Lung (tissue), 12 donors: Measurements from ENCODE around the gene GTPBP1. TPM values are rescaled to one million over a fixed set of nuclear protein-coding genes. Genes with fewer than 3 reads are reported as not detected.
A peak's percentile ranks its signal among the peaks of the same experiment; 100 is the strongest.

Experiments
- ATAC-seq: fragments of 200-7000 bp; cut with Tn5 transposase; one replicate; pipeline ENCODE4 v1.9.1; 2020; ENCODE audit warnings: moderate number of reproducible peaks; ENCODE audit not compliant: insufficient read depth, low FRiP score
- DNase-seq, 3 donors: peaks; one replicate each; pipeline ENCODE4 v3.0.0-alpha.2; 2013 to 2017
- H3K27ac ChIP-seq, 2 donors: one replicate each; pipeline ENCODE4 v1.5.1; 2013; ENCODE audit warnings: mild to moderate bottlenecking in 2 of 2, moderate library complexity in 2 of 2, control low read depth in 1 of 2, inconsistent platforms in 1 of 2, low read depth in 1 of 2, low read length in 1 of 2
- H3K27me3 ChIP-seq, 3 donors: one replicate each; pipeline ENCODE4 v1.5.1; 2013; ENCODE audit warnings: low read length in 2 of 3; ENCODE audit not compliant: control insufficient read depth in 3 of 3, insufficient read depth in 3 of 3
- H3K36me3 ChIP-seq, 4 donors: one replicate each; pipeline ENCODE4 v1.5.1; 2013; ENCODE audit warnings: low read length in 4 of 4, mild to moderate bottlenecking in 1 of 4, moderate library complexity in 1 of 4; ENCODE audit not compliant: control insufficient read depth in 4 of 4, insufficient read depth in 4 of 4
- H3K4me1 ChIP-seq, 5 donors: one replicate each; pipeline ENCODE4 v1.5.1; 2013; ENCODE audit warnings: low read length in 5 of 5, mild to moderate bottlenecking in 2 of 5, moderate library complexity in 1 of 5; ENCODE audit not compliant: control insufficient read depth in 5 of 5, insufficient read depth in 5 of 5
- H3K4me3 ChIP-seq: one replicate; pipeline ENCODE4 v1.5.1; 2013; ENCODE audit warnings: mild to moderate bottlenecking, control low read depth, moderate library complexity
- H3K9ac ChIP-seq, 2 donors: one replicate each; pipeline ENCODE4 v1.5.1; 2013; ENCODE audit warnings: low read length in 2 of 2, control low read depth in 1 of 2; ENCODE audit not compliant: insufficient read depth in 1 of 2
- H3K9me3 ChIP-seq, 4 donors: one replicate each; pipeline ENCODE4 v1.5.1; 2013; ENCODE audit warnings: low read length in 3 of 4, mild to moderate bottlenecking in 1 of 4, moderate library complexity in 1 of 4; ENCODE audit not compliant: control insufficient read depth in 4 of 4, insufficient read depth in 3 of 4
- CTCF ChIP-seq: IDR thresholded peaks from 2 replicates; pipeline ENCODE4 v1.5.1; 2012; ENCODE audit warnings: mild to moderate bottlenecking; ENCODE audit errors: control extremely low read depth, extremely low read depth
- WGBS, 2 donors: extraction: QIAGEN DNeasy Blood & Tissue Kit; methylation state at CpG; one replicate each; pipeline ENCODE4 v1.1.7; 2013; 5-methylcytosine and 5-hydroxymethylcytosine counted together
- polyA plus RNA-seq, 2 donors: library from polyadenylated mRNA; stranded (reverse); fragments of 200-250 nt; gene quantifications; one replicate each; pipeline ENCODE4 v1.2.1, GENCODE V29; 2013
- total RNA-seq, 2 donors: library from RNA; depleted of rRNA in 1 of 2; stranded (reverse); fragments of >200 nt in 1 of 2; gene quantifications; one replicate each; pipeline ENCODE4 v1.2.1, GENCODE V29; 2014 to 2021
- donor health status: control.
- donor health status: control.
- donor health status: Bipolar disorder and iron deficiency.
- donor health status: healthy.
- donor health status: DM: yes; HTN: yes; CAD: no.

Gene GTPBP1
- total and polyA plus RNA-seq, 4 donors, result 24.1 to 69.1 (median 48.8) TPM

GRCh38 chr22:38704654-38705234, 1.0 kb upstream of the GTPBP1 start:
- Histone ChIP-seq H3K27ac (peak overlapping the region; percentile 75 to 77), H3K4me3 (no peak overlapping the region), H3K9me3 (no peaks in the 10 kb centered on the region), H3K4me1 (peaks cover 9 to 29% (median 16%) of the 10 kb centered on the region in 5 donors), H3K27me3 (no peaks in the 10 kb centered on the region), H3K9ac (peak overlapping the region in 1 of 2 donors; percentile 83), H3K36me3 (peaks cover 0 to 2% (median 0%) of the 10 kb centered on the region in 4 donors)
- DNase-seq (peak in 2 of 3 donors; percentile 46 to 47), ATAC-seq (no peak)
- WGBS, 2 donors, result 11 to 18% methylated on average over 10 of the region's 10 CpGs
- TF ChIP-seq CTCF, result no peak

GRCh38 chr22:38706101-38706900, 557 bp downstream of the GTPBP1 start:
- DNase-seq, result peak; percentile 34 to 59 (median 54)
- peak; percentile 5 for ATAC-seq
- peaks cover 0 to 3% (median 2%) of the 10 kb centered on the region in 4 donors for H3K36me3 ChIP-seq
- H3K4me1 ChIP-seq, result peaks cover 8 to 27% (median 16%) of the 10 kb centered on the region in 5 donors
- peak overlapping the region; percentile 50 to 93 for H3K9ac ChIP-seq
- H3K27ac ChIP-seq, result peak overlapping the region; percentile 90 to 98
- 0 to 1% methylated on average over 52 to 80 of the region's 80 CpGs for WGBS, 2 donors
- H3K9me3 ChIP-seq, result no peaks in the 10 kb centered on the region
- no peak for TF ChIP-seq CTCF
- H3K4me3 ChIP-seq, result peak overlapping the region; percentile 84
- no peaks in the 10 kb centered on the region for H3K27me3 ChIP-seq

GRCh38 chr22:38706901-38707195, 1.1 kb downstream of the GTPBP1 start:
- Histone ChIP-seq H3K9me3 (no peaks in the 10 kb centered on the region), H3K4me3 (peak overlapping the region; percentile 84), H3K27ac (peak overlapping the region; percentile 90 to 98), H3K4me1 (peaks cover 8 to 23% (median 16%) of the 10 kb centered on the region in 5 donors), H3K36me3 (peaks cover 0 to 3% (median 2%) of the 10 kb centered on the region in 4 donors), H3K9ac (peak overlapping the region; percentile 50 to 93), H3K27me3 (no peaks in the 10 kb centered on the region)
- 0 to 2% methylated on average over 4 of the region's 4 CpGs for WGBS, 2 donors
- DNase-seq (peak in 1 of 3 donors; percentile 63), ATAC-seq (no peak)
- no peak for TF ChIP-seq CTCF
